GM12878 (cell line): ENCODE results near the gene MYOZ2.

Source experiments
- PAX8 ChIP-seq: fragments of 450-650 bp; IDR thresholded peaks from 2 replicates; pipeline ENCODE4 v1.6.1; 2017; ENCODE audit warnings: mild to moderate bottlenecking, moderate library complexity
- POLR2A ChIP-seq: IDR thresholded peaks from 2 replicates; pipeline ENCODE4 v1.6.1; 2011; ENCODE audit warnings: low read depth, mild to moderate bottlenecking, low read length
- POLR2AphosphoS5 ChIP-seq: IDR thresholded peaks from 2 replicates; pipeline ENCODE4 v1.6.1; 2011; ENCODE audit warnings: mild to moderate bottlenecking, low read length, inconsistent platforms
- RAD51 ChIP-seq: fragments of 450-650 bp; IDR thresholded peaks from 2 replicates; pipeline ENCODE4 v1.6.1; 2016; ENCODE audit warnings: moderate library complexity, mild to moderate bottlenecking, inconsistent platforms
- RUNX3 ChIP-seq: IDR thresholded peaks from 2 replicates; pipeline ENCODE4 v1.6.1; 2012; ENCODE audit warnings: low read length, inconsistent platforms
- SREBF1 ChIP-seq: IDR thresholded peaks from 2 replicates; pipeline ENCODE4 v1.6.1; 2012; ENCODE audit warnings: mild to moderate bottlenecking, low read length
- SUZ12 ChIP-seq: fragments of 200-600 bp; sonication (generic); IDR thresholded peaks from one replicate; pipeline ENCODE4 v1.6.1; 2018; ENCODE audit warnings: antibody characterized with exemption, mild to moderate bottlenecking; ENCODE audit not compliant: unreplicated experiment
- TAF1 ChIP-seq: IDR thresholded peaks from 2 replicates; pipeline ENCODE4 v1.6.1; 2011; ENCODE audit warnings: mild to moderate bottlenecking, low read depth, low read length, borderline replicate concordance
- ZNF274 ChIP-seq: IDR thresholded peaks from one replicate; pipeline ENCODE4 v1.8.0; 2011; ENCODE audit not compliant: insufficient read length, insufficient read depth
- TF ChIP-seq, protein P1 (sequence below): fragments of 450-650 bp; IDR thresholded peaks from 2 replicates; pipeline ENCODE4 v1.6.1; 2017; ENCODE audit warnings: mild to moderate bottlenecking
- TF ChIP-seq, protein P2 (sequence below): IDR thresholded peaks from 2 replicates; pipeline ENCODE4 v1.6.1; 2012; ENCODE audit warnings: low read depth, low read length, improper control_type of control experiment
- TF ChIP-seq, protein P3 (sequence below): IDR thresholded peaks from 2 replicates; pipeline ENCODE4 v1.6.1; 2012; ENCODE audit warnings: low read depth, low read length, improper control_type of control experiment
- TF ChIP-seq, protein P4 (sequence below), 3 experiments: IDR thresholded peaks in 2 of 3; conservative IDR thresholded peaks in 1 of 3; 2 replicates each; pipeline ENCODE4 v1.5.1; 2011; ENCODE audit warnings: low read depth in 3 of 3, low read length in 3 of 3, mild to moderate bottlenecking in 3 of 3, control low read depth in 2 of 3, moderate library complexity in 2 of 3, inconsistent platforms in 1 of 3, mixed read lengths in 1 of 3; ENCODE audit not compliant: control insufficient read depth in 2 of 3, insufficient read depth in 1 of 3; ENCODE audit errors: extremely low read depth in 1 of 3
- TF ChIP-seq, protein P5 (sequence below): IDR thresholded peaks from 2 replicates; pipeline ENCODE4 v1.6.1; 2011; ENCODE audit warnings: borderline replicate concordance, low read depth, mild to moderate bottlenecking, moderate library complexity, mixed read lengths, low read length; ENCODE audit not compliant: insufficient read depth; ENCODE audit errors: extremely low read length

DNA sequence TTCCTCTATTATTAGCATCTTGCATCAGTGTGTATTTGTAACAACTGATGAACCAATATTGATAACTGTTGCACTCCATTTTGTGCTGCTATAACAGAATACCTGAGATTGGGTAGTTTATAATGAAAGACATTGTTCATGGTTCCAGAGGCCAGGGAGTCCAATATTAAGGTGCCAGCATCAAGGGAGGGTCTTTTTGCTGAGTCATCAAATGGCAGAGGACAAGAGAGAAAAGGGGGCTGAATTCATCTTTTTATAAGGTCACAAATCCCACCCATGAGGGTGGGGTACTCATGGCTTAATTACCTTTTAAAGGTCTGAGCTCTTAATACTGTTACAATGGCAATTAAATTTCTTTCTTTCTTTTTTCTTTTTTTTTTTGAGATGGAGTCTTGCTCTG is 7.2 kb downstream of the MYOZ2 start:
- TF ChIP-seq POLR2AphosphoS5, result no peak
- TF ChIP-seq, protein P1, sequence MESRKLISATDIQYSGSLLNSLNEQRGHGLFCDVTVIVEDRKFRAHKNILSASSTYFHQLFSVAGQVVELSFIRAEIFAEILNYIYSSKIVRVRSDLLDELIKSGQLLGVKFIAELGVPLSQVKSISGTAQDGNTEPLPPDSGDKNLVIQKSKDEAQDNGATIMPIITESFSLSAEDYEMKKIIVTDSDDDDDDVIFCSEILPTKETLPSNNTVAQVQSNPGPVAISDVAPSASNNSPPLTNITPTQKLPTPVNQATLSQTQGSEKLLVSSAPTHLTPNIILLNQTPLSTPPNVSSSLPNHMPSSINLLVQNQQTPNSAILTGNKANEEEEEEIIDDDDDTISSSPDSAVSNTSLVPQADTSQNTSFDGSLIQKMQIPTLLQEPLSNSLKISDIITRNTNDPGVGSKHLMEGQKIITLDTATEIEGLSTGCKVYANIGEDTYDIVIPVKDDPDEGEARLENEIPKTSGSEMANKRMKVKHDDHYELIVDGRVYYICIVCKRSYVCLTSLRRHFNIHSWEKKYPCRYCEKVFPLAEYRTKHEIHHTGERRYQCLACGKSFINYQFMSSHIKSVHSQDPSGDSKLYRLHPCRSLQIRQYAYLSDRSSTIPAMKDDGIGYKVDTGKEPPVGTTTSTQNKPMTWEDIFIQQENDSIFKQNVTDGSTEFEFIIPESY, result no peak
- no peak for TF ChIP-seq SREBF1
- TF ChIP-seq TAF1, result no peak
- TF ChIP-seq, protein P2, sequence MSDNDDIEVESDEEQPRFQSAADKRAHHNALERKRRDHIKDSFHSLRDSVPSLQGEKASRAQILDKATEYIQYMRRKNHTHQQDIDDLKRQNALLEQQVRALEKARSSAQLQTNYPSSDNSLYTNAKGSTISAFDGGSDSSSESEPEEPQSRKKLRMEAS, result no peak
- TF ChIP-seq, protein P3, sequence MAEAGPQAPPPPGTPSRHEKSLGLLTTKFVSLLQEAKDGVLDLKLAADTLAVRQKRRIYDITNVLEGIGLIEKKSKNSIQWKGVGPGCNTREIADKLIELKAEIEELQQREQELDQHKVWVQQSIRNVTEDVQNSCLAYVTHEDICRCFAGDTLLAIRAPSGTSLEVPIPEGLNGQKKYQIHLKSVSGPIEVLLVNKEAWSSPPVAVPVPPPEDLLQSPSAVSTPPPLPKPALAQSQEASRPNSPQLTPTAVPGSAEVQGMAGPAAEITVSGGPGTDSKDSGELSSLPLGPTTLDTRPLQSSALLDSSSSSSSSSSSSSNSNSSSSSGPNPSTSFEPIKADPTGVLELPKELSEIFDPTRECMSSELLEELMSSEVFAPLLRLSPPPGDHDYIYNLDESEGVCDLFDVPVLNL, result no peak
- TF ChIP-seq, protein P4, sequence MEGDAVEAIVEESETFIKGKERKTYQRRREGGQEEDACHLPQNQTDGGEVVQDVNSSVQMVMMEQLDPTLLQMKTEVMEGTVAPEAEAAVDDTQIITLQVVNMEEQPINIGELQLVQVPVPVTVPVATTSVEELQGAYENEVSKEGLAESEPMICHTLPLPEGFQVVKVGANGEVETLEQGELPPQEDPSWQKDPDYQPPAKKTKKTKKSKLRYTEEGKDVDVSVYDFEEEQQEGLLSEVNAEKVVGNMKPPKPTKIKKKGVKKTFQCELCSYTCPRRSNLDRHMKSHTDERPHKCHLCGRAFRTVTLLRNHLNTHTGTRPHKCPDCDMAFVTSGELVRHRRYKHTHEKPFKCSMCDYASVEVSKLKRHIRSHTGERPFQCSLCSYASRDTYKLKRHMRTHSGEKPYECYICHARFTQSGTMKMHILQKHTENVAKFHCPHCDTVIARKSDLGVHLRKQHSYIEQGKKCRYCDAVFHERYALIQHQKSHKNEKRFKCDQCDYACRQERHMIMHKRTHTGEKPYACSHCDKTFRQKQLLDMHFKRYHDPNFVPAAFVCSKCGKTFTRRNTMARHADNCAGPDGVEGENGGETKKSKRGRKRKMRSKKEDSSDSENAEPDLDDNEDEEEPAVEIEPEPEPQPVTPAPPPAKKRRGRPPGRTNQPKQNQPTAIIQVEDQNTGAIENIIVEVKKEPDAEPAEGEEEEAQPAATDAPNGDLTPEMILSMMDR (IDR thresholded peaks at IDR 0.05 in 2 of 3, conservative IDR thresholded peaks at IDR 0.05 in 1 of 3; ENCODE audit: control insufficient read depth in 2 of 3, extremely low read depth in 1 of 3, insufficient read depth in 1 of 3, low read depth in 3 of 3, low read length in 3 of 3), result no peak
- TF ChIP-seq ZNF274, result no peak
- TF ChIP-seq POLR2A, result no peak
- no peak for TF ChIP-seq SUZ12
- TF ChIP-seq RAD51, result no peak
- TF ChIP-seq, protein P5, sequence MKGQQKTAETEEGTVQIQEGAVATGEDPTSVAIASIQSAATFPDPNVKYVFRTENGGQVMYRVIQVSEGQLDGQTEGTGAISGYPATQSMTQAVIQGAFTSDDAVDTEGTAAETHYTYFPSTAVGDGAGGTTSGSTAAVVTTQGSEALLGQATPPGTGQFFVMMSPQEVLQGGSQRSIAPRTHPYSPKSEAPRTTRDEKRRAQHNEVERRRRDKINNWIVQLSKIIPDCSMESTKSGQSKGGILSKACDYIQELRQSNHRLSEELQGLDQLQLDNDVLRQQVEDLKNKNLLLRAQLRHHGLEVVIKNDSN, result no peak
- no peak for TF ChIP-seq PAX8
- TF ChIP-seq RUNX3, result no peak
